ENCODE measurements around the gene IL3RA.
A peak's percentile ranks its signal among the peaks of the same experiment; 100 is the strongest.
"Not testable (repeated sequence)": the region's sequence is repeated elsewhere in the genome, so short reads cannot be mapped to it uniquely, and the experiment has no call there.

The IL3RA gene

DNA sequence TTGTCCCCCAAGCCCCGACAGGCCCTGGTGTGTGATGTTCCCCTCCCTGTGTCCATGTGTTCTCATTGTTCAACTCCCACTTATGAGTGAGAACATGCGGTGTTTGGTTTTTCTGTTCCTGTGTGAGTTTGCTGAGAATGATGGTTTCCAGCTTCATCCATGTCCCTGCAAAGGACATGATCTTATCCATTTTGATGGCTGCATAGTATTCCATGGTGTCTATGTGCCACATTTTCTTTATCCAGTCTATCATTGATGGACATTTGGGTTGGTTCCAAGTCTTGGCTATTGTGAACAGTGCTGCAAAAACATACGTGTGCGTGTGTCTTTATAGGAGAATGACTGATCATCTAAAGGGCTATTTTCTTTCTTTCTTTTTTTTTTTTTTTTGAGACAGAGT lies 4.2 kb upstream of the IL3RA start:
- not testable (repeated sequence) for DNase-seq

DNA sequence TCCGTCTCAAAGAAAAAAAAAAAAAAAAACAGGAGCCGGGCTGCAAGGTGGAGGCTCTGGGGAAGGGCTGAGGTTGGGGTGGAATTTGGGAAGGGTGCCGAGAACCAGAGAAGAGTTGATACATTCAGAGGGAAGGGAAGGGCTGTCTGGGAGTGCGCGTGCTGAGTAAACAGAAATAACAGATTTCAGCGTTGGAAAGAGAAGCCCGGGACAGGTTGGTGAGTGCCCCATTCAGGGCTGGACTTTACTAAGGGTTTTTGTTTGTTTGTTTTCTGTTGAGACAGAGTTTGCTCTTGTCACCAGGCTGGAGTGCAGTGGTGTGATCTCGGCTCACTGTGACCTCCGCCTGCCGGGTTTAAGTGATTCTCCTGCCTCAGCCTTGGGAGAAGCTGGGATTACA lies 1.7 kb upstream of the IL3RA start:
- DNase-seq, result no peak

DNA sequence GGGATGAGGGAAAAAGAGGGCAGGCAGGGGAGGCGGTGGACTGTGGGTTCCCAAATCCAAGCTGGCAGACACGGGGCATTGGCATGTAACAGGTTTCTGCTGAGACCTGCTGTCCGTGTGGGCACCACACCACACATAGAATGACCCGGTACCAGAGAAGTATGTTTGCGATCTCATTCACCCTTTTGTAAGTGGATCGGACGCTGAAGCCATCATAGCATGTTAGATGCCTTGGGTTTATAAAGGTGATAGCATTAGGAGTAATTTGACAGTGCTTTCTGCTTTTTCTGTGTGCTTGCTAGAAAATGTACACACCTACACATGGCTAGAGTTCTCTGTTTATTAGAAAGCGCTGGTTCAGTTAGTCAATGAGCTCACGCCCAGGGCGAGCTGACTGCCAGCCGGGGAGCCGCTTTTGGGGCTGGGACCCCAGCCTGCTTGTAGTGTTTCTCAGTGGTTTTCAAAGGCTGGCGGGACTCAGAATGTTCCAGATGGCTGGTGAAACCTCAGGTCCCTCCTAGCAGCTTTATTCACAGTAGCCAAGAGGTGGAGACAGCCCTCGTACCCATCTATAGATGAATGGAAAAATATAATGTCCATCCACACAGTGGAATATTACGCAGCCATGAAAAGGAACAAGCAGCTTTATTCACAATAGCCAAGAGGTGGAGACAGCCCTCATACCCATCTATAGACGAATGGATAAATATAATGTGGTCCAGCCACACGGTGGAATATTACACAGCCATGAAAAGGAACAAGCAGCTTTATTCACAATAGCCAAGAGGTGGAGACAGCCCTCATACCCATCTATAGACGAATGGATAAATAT lies 579 bp downstream of the IL3RA start:
- no peak for DNase-seq

DNA sequence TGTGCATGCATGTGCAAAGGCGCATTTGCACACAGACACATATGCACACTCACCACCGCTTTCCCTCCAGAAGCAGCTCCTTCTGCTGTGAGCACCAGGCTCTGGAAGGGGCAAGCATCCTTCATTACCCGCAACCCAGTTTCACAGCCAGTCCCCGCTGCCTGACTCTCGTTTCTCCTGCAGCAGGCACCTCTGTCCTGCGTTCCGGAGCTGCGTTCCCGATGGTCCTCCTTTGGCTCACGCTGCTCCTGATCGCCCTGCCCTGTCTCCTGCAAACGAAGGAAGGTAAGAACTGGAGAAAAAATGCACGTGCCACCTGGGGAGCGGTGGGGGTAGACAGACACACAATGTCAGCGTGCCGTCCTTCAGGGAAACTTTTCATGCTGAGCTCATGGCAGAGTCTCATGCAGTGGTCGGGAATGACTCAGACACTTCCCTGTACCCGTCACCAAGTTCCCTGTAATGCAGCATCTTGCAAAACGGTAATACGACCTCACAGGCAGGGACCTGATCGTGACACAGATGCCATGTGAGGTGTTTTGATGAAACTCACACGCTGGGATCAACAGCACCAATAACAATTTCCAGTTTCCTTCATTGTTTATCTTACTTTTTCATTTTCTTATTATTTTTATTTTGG lies 5.1 kb downstream of the IL3RA start:
- peak in 1 of 2 donors; percentile 6 for DNase-seq

DNA sequence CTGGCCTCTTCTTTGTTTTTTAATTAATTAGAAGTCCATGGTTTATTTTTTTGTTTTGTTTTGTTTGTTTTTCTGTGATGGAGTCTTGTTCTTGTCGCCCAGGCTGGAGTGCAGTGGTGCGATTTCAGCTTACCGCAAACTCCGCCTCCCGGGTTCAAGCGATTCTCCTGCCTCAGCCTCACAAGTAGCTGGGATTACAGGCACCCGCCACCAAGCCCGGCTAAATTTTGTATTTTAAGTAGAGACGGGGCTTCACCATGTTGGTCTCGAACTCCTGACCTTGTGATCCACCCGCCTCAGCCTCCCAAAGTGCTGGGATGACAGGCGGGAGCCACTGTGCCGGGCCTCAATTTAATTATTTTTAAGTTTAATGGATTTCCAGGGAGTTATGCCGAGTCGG lies 13.0 kb downstream of the IL3RA start:
- not testable (repeated sequence) for DNase-seq

DNA sequence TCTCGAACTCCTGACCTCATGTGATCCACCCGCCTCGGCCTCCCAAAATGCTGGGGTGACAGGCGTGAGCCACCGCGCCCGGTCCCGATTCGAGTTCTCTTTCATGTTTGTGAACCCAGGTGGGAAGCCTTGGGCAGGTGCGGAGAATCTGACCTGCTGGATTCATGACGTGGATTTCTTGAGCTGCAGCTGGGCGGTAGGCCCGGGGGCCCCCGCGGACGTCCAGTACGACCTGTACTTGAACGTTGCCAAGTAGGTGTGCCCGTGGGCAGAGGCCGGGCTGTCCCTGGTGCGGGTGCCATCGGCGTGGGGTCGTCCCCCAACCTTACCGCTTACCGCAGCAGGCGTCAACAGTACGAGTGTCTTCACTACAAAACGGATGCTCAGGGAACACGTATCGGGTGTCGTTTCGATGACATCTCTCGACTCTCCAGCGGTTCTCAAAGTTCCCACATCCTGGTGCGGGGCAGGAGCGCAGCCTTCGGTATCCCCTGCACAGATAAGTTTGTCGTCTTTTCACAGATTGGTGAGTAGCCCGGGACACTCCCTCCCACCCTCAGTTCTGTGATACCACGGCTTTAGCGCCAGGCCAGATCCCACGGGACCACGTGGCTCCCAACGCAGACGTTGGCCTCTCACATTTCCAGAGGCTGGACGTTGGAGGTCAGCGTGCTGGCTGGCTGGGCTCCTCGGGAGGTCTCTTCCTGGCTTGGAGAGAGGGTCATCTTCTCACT lies 15.6 kb downstream of the IL3RA start:
- no peak for DNase-seq

DNA sequence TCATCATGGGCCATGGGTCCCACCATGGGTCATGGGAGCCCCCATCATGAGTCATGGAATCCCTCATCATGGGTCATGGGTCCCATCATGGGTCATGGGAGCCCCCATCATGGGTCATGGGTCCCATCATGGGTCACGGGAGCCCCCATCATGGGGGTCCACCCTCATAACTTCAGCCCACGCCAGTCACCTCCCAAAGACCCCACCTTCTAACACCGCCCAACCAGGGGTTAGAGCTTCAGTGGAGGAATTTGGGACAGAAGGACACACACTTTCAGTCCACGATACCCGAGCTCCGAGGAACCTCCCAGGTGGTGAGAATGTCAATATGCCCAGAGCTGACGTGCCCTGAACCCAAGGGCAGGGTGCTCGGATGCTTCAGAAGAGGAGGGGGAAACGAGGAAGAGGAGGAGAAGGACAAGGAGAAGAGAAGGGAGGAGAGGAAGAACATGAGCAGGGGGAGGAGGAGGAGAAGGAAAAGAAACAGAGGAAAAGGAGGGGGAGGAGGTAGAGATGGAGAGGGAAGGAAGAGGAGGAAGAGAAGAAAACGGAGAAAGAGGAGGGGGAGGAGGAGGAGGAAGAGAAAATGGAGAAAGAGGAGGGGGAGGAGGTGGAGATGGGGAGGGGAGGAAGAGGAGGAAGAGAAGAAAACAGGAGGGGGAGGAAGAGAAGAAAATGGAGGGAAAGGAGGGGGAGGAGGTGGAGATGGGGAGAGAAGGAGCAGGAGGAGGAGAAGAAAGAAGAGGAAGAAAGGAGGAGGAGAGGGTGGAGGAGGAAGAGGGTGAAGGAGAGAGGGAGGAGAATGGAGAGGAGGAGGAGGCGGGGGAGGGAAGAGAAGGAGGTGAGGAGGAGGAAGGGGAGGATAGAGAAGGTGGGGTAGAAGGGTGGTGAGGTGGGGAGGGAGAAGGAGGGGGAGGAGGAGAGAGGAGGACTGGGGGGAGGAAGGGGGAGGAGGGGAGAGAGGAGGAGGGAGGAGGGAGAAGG lies 17.7 kb downstream of the IL3RA start:
- no peak for DNase-seq

DNA sequence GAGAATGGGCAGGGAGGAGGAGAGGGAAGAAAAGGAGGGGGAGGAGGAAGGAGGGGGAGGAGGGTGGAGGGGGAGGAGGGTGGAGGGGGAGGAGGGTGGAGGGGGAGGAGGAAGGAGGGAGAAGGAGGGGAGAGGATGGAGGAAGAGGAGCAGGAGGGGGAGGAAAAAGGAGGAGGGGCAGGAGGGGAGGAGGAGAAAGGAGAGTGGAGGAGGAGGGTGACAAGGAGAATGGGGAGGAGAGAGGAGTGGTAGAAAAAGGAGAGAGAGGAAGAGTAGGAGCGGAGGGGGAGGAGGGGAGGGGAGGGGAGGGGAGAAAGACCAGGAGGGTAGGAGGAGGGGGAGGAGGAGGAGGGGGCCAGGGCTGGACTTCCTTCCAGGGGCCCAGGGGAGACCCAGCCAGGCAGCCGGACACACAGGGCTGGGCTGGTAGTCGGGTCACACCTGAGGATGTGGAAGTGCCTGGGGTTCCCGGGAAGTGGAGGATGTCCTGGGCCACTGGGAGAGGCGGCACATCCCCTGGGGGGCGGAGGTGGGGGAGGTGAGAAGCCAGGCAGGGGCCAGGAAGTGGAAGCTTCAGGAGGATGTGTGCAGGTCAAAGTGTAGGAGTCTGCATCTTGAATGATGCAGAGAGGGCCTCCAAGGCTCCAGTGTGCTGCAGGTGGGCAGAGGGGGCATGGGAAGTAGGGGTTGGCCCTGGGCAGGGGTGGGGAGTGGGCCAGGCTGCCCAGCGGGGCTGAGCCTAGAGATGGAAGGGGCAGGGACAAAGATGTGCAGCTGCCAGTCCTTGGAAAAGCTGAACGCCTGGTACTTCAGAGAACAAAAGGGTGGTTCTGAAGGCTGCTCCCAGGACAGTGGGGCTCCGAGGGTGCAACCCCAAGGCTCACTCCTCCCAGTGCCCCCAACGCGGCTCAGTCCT lies 18.8 kb downstream of the IL3RA start:
- DNase-seq, result no peak

DNA sequence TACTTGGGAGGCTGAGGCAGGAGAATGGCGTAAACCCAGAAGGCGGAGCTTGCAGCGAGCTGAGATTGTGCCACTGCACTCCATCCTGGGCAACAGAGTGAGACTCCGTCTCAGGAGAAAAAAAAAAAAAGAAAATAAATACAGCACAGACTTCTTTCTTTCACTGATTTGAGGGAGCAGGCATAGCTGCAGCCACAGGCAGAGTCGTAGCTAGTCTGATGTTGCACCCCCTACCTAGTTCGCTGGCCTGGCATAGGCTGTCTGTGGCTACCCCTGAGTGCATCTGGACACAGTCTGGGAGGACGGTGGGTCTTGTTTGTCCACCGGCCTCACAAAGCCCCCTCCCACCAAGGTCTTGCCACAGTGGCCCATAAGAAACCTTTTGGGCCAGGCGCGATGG lies 21.4 kb downstream of the IL3RA start:
- no peak for DNase-seq

DNA sequence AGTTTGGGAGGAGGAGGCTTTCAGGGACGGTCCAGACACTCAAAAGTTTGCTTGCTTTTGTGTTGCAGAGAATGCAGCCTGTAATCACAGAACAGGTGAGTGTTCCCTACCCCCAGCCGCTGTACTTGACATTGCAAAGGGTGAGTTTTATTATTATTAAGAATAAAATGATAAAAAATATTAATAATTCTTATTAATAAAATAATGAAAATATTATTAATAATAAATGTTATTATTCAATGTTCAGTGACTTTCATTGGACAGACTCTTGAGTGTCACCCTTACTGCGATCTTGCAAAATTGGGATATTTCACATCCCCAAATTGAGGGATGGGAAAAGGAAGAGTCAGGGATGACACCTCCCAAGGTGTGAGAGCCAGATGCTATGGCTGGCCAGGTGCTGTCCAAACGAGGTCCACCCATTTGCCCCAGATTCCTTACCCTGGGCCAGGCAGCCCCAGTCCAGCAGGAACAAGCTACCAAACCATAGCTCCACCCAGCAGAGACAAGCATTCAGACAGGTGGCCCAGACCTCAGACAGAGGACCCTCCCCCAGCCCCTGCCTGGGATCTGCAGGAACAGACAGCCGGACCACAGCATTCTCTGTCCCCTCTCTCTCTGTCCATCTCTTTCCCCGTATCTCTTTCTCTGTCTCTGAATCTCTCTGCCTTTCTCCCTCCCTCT lies 22.4 kb downstream of the IL3RA start:
- DNase-seq, result no peak

DNA sequence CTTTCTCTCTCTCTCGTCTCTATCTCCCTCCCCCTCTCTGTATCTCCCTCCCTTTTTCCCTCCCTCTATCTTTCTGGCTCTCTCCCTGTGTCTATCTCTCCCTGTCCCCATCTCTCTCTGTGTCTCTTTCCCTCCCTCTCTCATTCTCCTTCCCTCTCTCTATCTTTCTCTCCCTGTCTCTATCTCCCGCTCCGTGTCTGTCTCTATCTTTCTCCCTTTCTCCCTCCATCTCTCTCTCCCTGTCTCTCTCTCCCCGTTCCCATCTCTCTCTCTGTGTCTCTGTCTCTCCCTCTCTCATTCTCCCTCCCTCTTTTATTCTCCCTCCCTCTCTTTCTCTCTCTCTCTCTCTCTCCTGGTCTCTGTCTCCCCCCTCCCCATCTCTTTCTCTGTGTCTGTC lies 22.9 kb downstream of the IL3RA start:
- no peak for DNase-seq

DNA sequence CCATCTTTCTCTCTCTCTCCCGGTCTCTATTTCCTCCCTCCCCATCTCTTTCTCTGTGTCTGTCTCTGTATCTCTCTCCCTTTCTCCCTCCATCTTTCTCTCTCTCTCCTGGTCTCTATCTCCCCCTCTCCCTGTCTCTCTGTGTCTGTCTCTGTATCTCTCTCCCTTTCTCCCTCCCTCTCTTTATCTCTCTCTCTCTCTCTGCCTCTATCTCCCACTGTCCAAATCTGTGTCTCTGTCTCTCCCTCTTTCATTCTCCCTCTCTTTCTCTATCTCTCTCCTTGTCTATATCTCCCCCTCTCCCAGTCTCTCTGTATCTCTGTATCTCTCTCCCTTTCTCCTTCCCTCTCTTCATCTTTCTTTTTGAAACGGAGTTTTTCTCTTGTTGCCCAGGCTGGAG lies 23.6 kb downstream of the IL3RA start:
- no peak for DNase-seq

DNA sequence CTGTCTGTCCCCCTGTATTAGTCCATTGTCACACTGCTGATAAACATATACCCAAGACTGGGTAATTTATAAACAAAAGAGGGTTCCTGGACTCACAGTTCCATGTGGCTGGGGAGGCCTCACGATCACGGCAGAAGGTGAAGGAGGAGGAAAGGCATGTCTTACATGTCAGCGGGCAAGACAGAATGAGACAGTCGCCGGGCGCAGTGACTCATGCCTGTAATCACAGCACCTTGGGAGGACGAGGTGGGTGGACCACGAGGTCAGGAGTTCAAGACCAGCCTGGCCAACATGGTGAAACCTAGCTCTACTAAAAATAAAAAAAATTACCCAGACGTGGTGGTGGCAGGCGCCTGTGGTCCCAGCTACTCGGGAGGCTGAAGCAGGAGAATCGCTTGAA lies 24.7 kb downstream of the IL3RA start:
- DNase-seq, result no peak

DNA sequence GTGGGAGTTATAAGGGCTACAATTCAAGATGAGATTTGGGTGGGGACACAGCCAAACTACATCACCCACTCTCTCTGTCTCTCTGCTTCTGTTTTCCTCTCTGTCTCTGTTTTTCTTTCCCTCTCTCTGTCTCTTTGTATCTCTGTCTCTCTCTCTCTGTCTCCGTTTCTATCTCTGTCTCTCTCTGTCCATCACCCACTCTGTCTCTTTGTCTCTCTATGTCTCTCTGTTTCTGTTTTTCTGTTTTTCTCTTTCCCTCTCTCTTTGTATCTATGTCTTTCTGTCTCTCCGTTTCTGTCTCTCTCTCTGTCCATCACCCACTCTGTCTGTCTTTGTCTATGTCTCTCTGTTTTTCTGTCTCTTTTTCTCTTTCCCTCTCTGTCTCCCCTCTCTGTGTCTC lies 25.3 kb downstream of the IL3RA start:
- DNase-seq, result no peak

DNA sequence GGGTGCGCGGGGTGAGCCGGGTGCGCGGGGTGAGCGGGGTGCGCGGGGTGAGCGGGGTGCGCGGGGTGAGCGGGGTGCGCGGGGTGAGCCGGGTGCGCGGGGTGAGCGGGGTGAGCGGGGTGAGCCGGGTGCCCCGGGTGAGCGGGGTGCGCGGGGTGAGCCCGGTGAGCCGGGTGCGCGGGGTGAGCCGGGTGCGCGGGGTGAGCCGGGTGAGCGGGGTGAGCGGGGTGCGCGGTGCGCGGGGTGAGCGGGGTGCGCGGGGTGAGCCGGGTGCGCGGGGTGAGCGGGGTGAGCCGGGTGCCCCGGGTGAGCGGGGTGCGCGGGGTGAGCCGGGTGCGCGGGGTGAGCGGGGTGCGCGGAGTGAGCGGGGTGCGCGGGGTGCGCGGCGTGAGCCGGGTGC lies 29.8 kb downstream of the IL3RA start:
- DNase-seq, result not testable (repeated sequence)

DNA sequence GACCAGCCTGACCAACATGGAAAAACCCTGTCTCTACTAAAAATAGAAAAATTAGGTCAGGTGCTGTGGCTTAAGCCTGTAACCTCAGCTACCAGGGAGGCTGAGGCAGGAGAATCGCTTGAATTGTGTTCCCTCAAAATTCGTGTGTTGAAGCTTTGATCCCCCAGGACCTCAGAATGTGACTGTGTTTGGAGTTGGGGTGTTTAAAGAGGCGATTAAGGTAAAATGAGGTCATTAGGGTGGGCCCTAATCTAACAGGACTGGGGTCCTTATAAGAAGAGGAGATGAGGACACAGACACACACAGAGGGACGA lies 31.8 kb downstream of the IL3RA start:
- DNase-seq, result no peak

DNA sequence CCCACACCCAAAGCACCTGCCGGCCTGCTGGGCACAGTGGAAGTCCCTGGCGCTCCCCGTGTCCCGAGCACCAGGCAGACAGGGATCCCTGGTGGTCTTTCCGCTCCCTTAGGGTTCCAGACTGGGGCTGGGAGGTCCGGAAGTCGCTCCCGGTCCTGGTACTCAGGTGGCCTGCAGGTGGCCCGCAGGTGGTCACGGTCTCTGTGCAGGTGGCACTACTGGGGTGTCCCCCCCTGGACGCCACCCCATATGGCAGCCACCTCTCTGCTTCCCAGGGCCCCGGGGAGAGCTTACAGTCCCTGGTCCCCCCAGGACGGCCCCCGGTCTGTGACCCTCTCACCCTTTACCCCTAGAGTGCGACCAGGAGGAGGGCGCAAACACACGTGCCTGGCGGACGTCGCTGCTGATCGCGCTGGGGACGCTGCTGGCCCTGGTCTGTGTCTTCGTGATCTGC lies 41.7 kb downstream of the IL3RA start:
- no peak for DNase-seq

DNA sequence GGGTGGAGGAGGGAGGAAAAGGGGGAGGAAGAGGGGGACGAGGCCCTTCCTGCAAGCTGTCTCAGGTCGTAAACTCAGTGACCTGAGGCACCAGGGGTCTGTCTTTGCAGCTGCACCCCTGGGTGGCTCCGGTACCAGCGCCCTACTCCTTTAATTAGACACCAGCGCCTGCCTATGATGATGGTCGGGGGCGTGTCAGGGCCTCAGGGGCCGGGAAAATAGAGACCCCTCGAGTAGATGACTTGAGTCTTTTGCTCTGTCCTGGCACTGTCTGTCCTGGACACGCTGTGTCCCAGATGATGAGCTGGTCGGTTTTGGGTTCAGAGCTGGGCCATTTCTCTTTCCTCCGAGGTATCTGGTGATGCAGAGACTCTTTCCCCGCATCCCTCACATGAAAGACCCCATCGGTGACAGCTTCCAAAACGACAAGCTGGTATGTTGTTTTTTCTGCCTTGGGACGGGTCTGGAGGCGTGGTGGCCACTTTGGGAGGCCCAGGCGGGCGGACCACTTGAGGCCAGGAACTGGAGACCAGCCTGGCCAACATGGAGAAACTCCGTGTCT lies 44.2 kb downstream of the IL3RA start:
- DNase-seq, result no peak

DNA sequence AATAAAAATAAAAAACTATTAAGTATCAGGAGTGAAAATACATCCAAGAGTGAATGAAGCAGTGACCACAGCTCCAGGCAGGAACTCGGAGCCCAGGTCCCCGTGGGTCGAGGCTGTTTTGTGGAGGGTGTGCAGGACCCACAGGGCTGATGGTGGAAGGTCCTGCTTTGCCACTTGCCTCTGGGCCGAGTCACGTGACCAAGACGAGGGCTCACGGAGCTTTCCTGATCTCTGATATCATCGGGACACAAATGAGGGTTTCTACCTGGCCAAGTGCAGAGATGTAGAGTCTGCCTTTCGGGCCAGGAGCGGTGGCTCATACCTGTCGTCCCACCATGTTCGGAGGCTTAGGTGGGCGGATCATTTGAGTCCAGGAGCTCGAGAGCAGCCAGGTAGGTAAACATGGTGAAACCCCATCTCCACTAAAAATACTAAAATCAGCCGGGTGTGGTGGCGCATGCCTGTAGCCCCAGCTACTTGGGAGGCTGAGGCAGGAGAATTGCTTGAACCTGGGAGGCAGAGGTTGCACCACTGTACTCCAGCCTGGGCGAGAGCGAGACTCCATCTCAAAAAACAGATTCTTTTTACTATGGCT lies 48.2 kb downstream of the IL3RA start:
- DNase-seq, result no peak
